Brain microvascular endothelial cell (primary cell): Measurements from ENCODE around the gene PMS1.

Source experiments
- DNase-seq: peaks from one replicate; pipeline ENCODE4 v3.0.0-alpha.2; 2020
- H3K27ac ChIP-seq: fragments of 250-450 bp; sonication (Bioruptor Pico); 2 replicates; pipeline ENCODE4 v1.5.1; 2020; ENCODE audit warnings: mild to moderate bottlenecking, moderate library complexity
- H3K27me3 ChIP-seq: fragments of 250-450 bp; sonication (Bioruptor Pico); replicated peaks from 2 replicates; pipeline ENCODE4 v1.5.1; 2020; ENCODE audit warnings: mild to moderate bottlenecking
- H3K36me3 ChIP-seq: fragments of 250-450 bp; sonication (Bioruptor Pico); replicated peaks from 2 replicates; pipeline ENCODE4 v1.5.1; 2020; ENCODE audit warnings: mild to moderate bottlenecking
- H3K4me3 ChIP-seq: 2 replicates; pipeline ENCODE4 v1.5.1; 2011; ENCODE audit warnings: low read depth, mild to moderate bottlenecking, control low read depth, low read length, moderate library complexity
- CTCF ChIP-seq: IDR thresholded peaks from 2 replicates; pipeline ENCODE4 v1.5.1; 2011; ENCODE audit warnings: low read depth, mild to moderate bottlenecking, moderate library complexity, low read length, control low read depth, inconsistent platforms; ENCODE audit errors: missing control alignments
- in situ Hi-C: cut with HindIII; loops from 2 replicates; pipeline ENCODE4 v1.10.0; 2017; ENCODE audit warnings: low sequenced_read_pairs, low pct_ligation_motif_present

Gene PMS1

GRCh38 chr2:189763908-189764661 is 20.2 kb upstream of the PMS1 start:
- H3K4me3 ChIP-seq, result no peak overlapping the region
- in situ Hi-C loops, result no loop called here
- DNase-seq, result no peak

GRCh38 chr2:189770590-189771322 is 13.5 kb upstream of the PMS1 start:
- Histone ChIP-seq H3K36me3 (peaks cover 45% of the 10 kb centered on the region), H3K27ac (no peak overlapping the region), H3K4me3 (no peak overlapping the region), H3K27me3 (no peaks in the 10 kb centered on the region)
- no peak for TF ChIP-seq CTCF
- in situ Hi-C loops, result no loop called here
- DNase-seq, result no peak

More at GRCh38 chr2:189763908-189764661, 20.2 kb upstream of the PMS1 start:
- Histone ChIP-seq H3K36me3 (peaks cover 7% of the 10 kb centered on the region), H3K27ac (no peak overlapping the region), H3K27me3 (no peaks in the 10 kb centered on the region)
- TF ChIP-seq CTCF, result no peak

- no peak for TF ChIP-seq CTCF
- no peak for DNase-seq
- H3K4me3 ChIP-seq, result no peak overlapping the region
- in situ Hi-C loops, result no loop called here
- no peaks in the 10 kb centered on the region for H3K27me3 ChIP-seq
- peaks cover 48% of the 10 kb centered on the region for H3K36me3 ChIP-seq
- H3K27ac ChIP-seq, result no peak overlapping the region
These were observed 12.0 kb upstream of the PMS1 start for GRCh38 chr2:189772212-189772611.

- Histone ChIP-seq H3K36me3 (peaks cover 30% of the 10 kb centered on the region), H3K4me3 (peak overlapping the region; percentile 15), H3K27me3 (no peaks in the 10 kb centered on the region), H3K27ac (peak overlapping the region; percentile 18)
- no peak for DNase-seq
- in situ Hi-C loops, result no loop called here
- no peak for TF ChIP-seq CTCF
These were observed 2.0 kb upstream of the PMS1 start for GRCh38 chr2:189782221-189782671.

GRCh38 chr2:189783451-189783926 is 761 bp upstream of the PMS1 start:
- TF ChIP-seq CTCF, result no peak
- in situ Hi-C loops, result no loop called here
- H3K27me3 ChIP-seq, result no peaks in the 10 kb centered on the region
- H3K4me3 ChIP-seq, result peak overlapping the region; percentile 91
- no peak for DNase-seq
- peaks cover 19% of the 10 kb centered on the region for H3K36me3 ChIP-seq
- H3K27ac ChIP-seq, result peak overlapping the region; percentile 89
